Stimulated activated CD4-positive, alpha-beta T cell treated with anti-CD3 and anti-CD28 coated beads, Interleukin-1b, Interleukin-23, amount 100 ng/mL, for 1 hour (primary cell): Measurements from ENCODE around the gene SAFB.
"Not testable (repeated sequence)": the region's sequence is repeated elsewhere in the genome, so short reads cannot be mapped to it uniquely, and the experiment has no call there.

ENCODE experiments used
- DNase-seq, 2 donors: peaks; one replicate each; pipeline ENCODE4 v3.0.0-alpha.2; 2020; ENCODE audit warnings: low read depth in 2 of 2

SAFB gene

GRCh38 chr19:5684694-5685430 is 62.0 kb downstream of the SAFB start:
- no peak for DNase-seq

GRCh38 chr19:5686326-5686646 is 63.4 kb downstream of the SAFB start:
- DNase-seq, result no peak

- peak; percentile 83 to 99 for DNase-seq
Measured at GRCh38 chr19:5686647-5687359, 63.9 kb downstream of the SAFB start.

GRCh38 chr19:5687360-5688198 is 64.7 kb downstream of the SAFB start:
- no peak for DNase-seq

GRCh38 chr19:5688262-5688881 is 65.5 kb downstream of the SAFB start:
- DNase-seq, result not testable (repeated sequence)

GRCh38 chr19:5690125-5690954 is 67.5 kb downstream of the SAFB start, which contains the start of gene RPL36:
RPL36 (plus strand) TSS chr19:5690295; CDS start chr19:5690508, 213 bp downstream.
- DNase-seq, result peak; percentile 97 to 99

- DNase-seq, result no peak
Measured at GRCh38 chr19:5690955-5691821, 68.3 kb downstream of the SAFB start.

GRCh38 chr19:5691822-5692722 is 69.2 kb downstream of the SAFB start:
- no peak for DNase-seq

GRCh38 chr19:5692723-5693194 is 69.9 kb downstream of the SAFB start:
- no peak for DNase-seq

- no peak for DNase-seq
Measured at GRCh38 chr19:5693195-5694166, 70.6 kb downstream of the SAFB start.

GRCh38 chr19:5694167-5694955 is 71.5 kb downstream of the SAFB start:
- no peak for DNase-seq

- DNase-seq, result no peak
Measured at GRCh38 chr19:5694956-5695648, 72.2 kb downstream of the SAFB start.

GRCh38 chr19:5695649-5696195 is 72.8 kb downstream of the SAFB start:
- DNase-seq, result no peak

- no peak for DNase-seq
Measured at GRCh38 chr19:5696196-5697021, 73.5 kb downstream of the SAFB start.
